Measurements from ENCODE around the gene ANKFN1.

ANKFN1 gene

GRCh38 chr17:56540836-56541235, 387.6 kb downstream of the ANKFN1 start:
- H3K27me3 ChIP-seq (ENCODE audit: control insufficient read depth, insufficient read depth, low read length): no peaks in the 10 kb centered on the region
- no peak for TF ChIP-seq CTCF (IDR thresholded peaks at IDR 0.05)
- no peak overlapping the region for H3K4me3 ChIP-seq (ENCODE audit: low read depth, low read length)
- H3K79me2 ChIP-seq: no peaks in the 10 kb centered on the region
- no peaks in the 10 kb centered on the region for H3K4me1 ChIP-seq
- H3K36me3 ChIP-seq (ENCODE audit: control insufficient read depth, insufficient read depth, low read length): no peaks in the 10 kb centered on the region
- no peaks in the 10 kb centered on the region for H3K9me3 ChIP-seq (ENCODE audit: control insufficient read depth, low read length)
- H3K27ac ChIP-seq: no peak overlapping the region
- H3K4me2 ChIP-seq (ENCODE audit: low read length): no peak overlapping the region
- no peak overlapping the region for H2AFZ ChIP-seq
- no peak overlapping the region for H3K9ac ChIP-seq

GRCh38 chr17:56543280-56543679, 390.0 kb downstream of the ANKFN1 start:
- Histone ChIP-seq H3K27ac (no peak overlapping the region), H3K27me3 (ENCODE audit: control insufficient read depth, insufficient read depth, low read length) (no peaks in the 10 kb centered on the region), H3K9me3 (ENCODE audit: control insufficient read depth, low read length) (no peaks in the 10 kb centered on the region), H2AFZ (no peak overlapping the region), H3K79me2 (no peaks in the 10 kb centered on the region), H3K9ac (no peak overlapping the region), H3K36me3 (ENCODE audit: control insufficient read depth, insufficient read depth, low read length) (no peaks in the 10 kb centered on the region), H3K4me2 (ENCODE audit: low read length) (no peak overlapping the region), H3K4me3 (ENCODE audit: low read depth, low read length) (no peak overlapping the region), H3K4me1 (no peaks in the 10 kb centered on the region)
- TF ChIP-seq CTCF (IDR thresholded peaks at IDR 0.05): no peak

- Histone ChIP-seq H3K27ac (no peak overlapping the region), H3K27me3 (ENCODE audit: control insufficient read depth, insufficient read depth, low read length) (no peaks in the 10 kb centered on the region), H2AFZ (no peak overlapping the region), H3K4me2 (ENCODE audit: low read length) (no peak overlapping the region), H3K4me1 (no peaks in the 10 kb centered on the region), H3K9me3 (ENCODE audit: control insufficient read depth, low read length) (no peaks in the 10 kb centered on the region), H3K36me3 (ENCODE audit: control insufficient read depth, insufficient read depth, low read length) (no peaks in the 10 kb centered on the region), H3K9ac (no peak overlapping the region), H3K79me2 (no peaks in the 10 kb centered on the region), H3K4me3 (ENCODE audit: low read depth, low read length) (no peak overlapping the region)
- TF ChIP-seq CTCF (IDR thresholded peaks at IDR 0.05): no peak
Measured at GRCh38 chr17:56545106-56545505, 391.8 kb downstream of the ANKFN1 start.

- H3K9ac ChIP-seq: no peak overlapping the region
- H3K79me2 ChIP-seq: no peaks in the 10 kb centered on the region
- H3K27me3 ChIP-seq (ENCODE audit: control insufficient read depth, insufficient read depth, low read length): no peaks in the 10 kb centered on the region
- H2AFZ ChIP-seq: no peak overlapping the region
- H3K4me1 ChIP-seq: no peaks in the 10 kb centered on the region
- no peak overlapping the region for H3K27ac ChIP-seq
- H3K9me3 ChIP-seq (ENCODE audit: control insufficient read depth, low read length): no peaks in the 10 kb centered on the region
- H3K36me3 ChIP-seq (ENCODE audit: control insufficient read depth, insufficient read depth, low read length): no peaks in the 10 kb centered on the region
- no peak overlapping the region for H3K4me2 ChIP-seq (ENCODE audit: low read length)
- TF ChIP-seq CTCF (IDR thresholded peaks at IDR 0.05): no peak
- H3K4me3 ChIP-seq (ENCODE audit: low read depth, low read length): no peak overlapping the region
Measured at GRCh38 chr17:56545930-56546329, 392.7 kb downstream of the ANKFN1 start.

GRCh38 chr17:56548661-56549060, 395.4 kb downstream of the ANKFN1 start:
- no peak overlapping the region for H3K4me3 ChIP-seq (ENCODE audit: low read depth, low read length)
- no peaks in the 10 kb centered on the region for H3K79me2 ChIP-seq
- no peak overlapping the region for H3K9ac ChIP-seq
- no peak overlapping the region for H2AFZ ChIP-seq
- H3K27ac ChIP-seq: no peak overlapping the region
- TF ChIP-seq CTCF (IDR thresholded peaks at IDR 0.05): no peak
- H3K27me3 ChIP-seq (ENCODE audit: control insufficient read depth, insufficient read depth, low read length): no peaks in the 10 kb centered on the region
- no peaks in the 10 kb centered on the region for H3K36me3 ChIP-seq (ENCODE audit: control insufficient read depth, insufficient read depth, low read length)
- H3K4me1 ChIP-seq: no peaks in the 10 kb centered on the region
- no peak overlapping the region for H3K4me2 ChIP-seq (ENCODE audit: low read length)
- no peaks in the 10 kb centered on the region for H3K9me3 ChIP-seq (ENCODE audit: control insufficient read depth, low read length)

Measured in parathyroid adenoma (tissue), 2 donors.